Activated CD4-positive, alpha-beta T cell treated with anti-CD3 and anti-CD28 coated beads for 4 hours (primary cell): Measurements from ENCODE around the gene OR5K3.
A peak's percentile ranks its signal among the peaks of the same experiment; 100 is the strongest.
"Not testable (repeated sequence)": the region's sequence is repeated elsewhere in the genome, so short reads cannot be mapped to it uniquely, and the experiment has no call there.

Experiments used
- DNase-seq, 2 donors: peaks; one replicate each; pipeline ENCODE4 v3.0.0-alpha.2; 2020

OR5K3 gene, protein sequence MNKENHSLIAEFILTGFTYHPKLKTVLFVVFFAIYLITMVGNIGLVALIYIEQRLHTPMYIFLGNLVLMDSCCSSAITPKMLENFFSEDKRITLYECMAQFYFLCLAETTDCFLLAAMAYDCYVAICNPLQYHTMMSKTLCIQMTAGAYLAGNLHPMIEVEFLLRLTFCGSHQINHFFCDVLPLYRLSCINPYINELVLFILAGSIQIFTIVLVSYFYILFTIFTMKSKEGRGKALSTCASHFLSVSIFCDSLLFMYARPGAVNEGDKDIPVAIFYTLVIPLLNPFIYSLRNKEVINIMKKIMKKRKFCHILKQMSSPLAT

DNA sequence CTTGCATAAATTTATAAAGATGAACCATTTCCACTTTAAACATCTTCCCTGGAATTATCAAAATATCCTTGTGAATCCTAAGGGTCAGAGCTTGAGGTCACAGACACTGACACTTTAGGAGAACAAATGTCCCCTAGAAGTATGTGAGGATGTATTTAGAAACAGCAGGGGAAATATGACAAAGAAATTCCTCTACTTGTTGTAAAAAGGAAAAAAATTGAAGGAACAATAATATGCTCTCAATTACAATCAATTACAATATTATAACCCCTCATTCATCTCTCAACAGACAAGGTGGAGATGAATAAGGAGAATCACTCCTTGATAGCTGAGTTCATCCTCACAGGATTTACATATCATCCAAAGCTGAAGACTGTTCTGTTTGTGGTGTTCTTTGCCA lies at the start of gene OR5K3:
TSS of gene OR5K3 (plus strand) at position 301 of the 400 bp plus-strand sequence. CDS start at position 301, 0 bp downstream.
- no peak for DNase-seq

DNA sequence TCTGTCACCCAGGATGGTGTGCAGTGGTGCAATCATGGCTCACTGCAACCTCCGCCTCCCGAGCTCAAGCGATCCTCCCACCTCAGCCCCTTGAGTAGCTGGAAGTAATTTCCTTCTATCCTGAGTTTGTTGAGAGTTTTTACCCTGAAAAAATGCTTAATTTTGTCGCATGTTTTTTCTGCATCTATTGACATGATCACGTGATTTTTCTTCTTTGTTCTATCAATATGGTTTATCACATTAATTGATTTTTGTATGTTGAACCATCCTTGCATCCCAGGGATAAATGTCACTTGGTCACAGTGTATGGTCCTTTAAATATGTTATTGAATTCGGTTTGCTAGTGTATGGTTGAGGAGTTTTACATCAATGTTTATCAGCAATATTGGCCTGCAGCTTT lies 48.7 kb upstream of the OR5K3 start:
- DNase-seq, result no peak

GRCh38 chr3:98343647-98344507 lies 46.6 kb upstream of the OR5K3 start:
- peak; percentile 19 to 36 for DNase-seq

DNA sequence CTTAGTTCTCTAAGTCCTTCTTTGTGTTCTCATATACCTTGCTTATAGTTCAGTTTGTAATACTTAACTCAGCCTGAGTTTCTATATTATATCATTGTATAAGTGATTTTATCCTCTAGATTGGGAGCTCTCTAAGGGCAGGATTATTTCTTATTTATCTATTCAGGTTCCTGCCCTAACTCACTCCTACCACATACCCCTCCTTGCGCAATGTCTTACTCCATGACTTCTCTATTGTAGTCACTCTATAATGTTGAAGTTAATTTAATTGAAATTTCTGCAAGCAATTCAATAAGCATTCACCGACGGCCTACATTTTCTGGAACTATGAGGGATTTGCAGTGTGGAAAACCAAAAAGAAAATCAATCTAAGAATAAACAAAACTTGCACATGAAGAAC lies 40.4 kb upstream of the OR5K3 start:
- DNase-seq, result no peak

DNA sequence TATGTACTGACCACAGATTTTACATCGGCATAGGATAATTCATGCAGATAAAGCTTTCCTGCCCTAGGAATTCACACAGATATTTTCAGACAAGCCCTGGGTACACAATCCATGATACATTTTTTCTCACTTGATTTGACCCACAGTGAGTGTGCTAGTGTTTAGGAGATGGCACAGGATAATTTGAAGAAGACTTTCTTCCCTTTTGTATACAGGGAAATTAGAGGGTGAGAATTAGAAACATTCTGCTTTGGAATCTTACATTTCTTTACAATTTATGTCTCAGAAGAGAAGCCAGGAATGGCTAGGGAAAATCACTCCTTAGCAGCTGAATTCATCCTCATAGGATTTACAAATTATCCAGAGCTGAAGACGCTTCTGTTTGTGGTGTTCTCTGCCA lies 36.9 kb upstream of the OR5K3 start, which contains the start of gene OR5K4:
TSS of gene OR5K4 (plus strand) at position 301 of the 400 bp plus-strand sequence. CDS start at position 301, 0 bp downstream.
- DNase-seq, result no peak

GRCh38 chr3:98359250-98359649 lies 31.2 kb upstream of the OR5K3 start:
- no peak for DNase-seq

DNA sequence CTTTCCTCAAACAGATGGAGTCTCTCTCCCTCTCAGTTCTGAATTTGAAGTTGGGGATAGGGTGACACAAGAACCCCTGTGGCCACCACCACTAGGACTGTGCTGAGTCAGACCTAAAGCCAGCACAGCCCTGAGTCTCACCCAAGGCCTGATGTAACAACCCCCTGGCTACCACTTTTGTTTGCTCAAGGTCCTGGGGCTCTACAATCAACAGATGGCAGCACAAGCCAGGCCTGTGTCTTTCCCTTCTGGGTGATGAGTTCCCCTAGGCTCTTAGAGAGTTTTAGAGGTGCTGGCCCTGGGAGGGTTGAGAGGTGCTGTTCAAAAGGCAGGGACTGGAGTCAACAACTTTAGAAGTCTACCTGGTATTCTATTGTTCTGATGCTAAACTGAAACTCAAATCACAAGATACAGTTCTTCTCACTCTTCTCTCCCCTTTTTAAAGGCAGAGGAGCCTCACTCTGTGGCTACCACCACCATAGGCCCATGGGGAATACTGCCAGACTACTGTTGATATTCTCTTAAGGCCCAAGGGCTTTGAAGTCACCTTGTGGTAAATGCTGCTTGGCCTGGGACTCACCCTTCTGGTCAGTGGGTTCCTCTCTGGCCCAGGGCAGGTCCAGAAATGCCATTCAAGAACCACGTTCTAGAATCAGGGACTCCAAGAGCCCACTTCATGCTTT lies 30.3 kb upstream of the OR5K3 start:
- DNase-seq, result no peak

DNA sequence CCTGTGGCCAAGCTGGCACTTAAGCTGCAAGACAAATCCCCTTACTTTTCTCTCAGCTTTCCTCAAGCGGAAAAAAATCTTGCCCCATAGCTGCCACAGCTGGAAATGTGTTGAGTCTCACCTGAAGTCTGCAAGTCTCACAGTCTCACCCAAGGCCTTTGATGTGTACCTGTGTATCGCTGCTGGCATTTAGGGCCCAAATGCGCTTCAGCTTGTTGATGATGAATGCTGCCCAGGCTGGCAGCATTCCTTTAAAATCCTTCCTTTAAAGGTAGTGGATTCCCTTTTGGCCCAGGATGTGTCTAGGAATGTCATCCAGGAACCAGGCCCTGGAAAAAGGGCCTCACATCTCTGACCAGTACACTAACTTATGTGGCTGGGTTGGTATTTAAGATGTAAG lies 29.8 kb upstream of the OR5K3 start:
- DNase-seq, result no peak

- no peak for DNase-seq
Observed at GRCh38 chr3:98361289-98361688, 29.2 kb upstream of the OR5K3 start.

DNA sequence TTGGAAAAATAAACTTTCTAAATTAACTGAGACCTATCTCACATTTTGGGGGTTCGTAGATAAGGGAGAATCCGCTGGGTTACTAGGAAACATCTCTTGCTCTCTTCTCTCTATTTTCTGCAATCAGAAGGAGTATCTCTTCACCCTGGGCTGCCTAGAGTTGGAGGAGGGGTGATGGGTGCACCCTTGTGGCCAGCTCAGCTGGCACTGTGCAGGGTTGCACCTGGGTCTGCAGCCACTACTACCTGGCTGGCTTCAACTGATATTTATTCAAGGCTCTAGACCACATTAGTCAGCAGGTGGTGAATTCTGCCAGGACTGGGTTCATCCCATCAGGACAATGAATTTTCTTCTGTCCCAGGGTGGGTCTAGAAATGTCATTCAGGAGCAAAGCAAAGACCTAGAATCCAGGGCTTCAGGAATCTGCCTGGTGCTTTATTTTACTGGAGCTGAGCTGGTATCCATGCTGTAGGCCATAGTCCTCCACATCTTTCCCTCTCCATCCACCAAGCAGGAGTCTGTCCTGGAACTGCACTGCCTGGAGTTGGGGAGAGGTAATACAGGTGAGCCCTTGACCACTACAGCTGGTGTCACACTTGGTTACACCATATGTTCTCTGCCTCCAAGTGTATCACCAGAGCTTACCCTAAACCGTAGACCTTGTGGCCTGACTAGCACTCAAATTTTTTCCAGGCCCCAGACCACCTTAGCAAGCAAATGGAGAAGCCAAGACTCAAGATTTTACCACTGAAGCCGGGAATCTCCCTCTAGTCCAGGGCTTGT lies 22.8 kb upstream of the OR5K3 start:
- DNase-seq, result no peak

- DNase-seq, result no peak
Observed at GRCh38 chr3:98371186-98371585, 19.3 kb upstream of the OR5K3 start.

DNA sequence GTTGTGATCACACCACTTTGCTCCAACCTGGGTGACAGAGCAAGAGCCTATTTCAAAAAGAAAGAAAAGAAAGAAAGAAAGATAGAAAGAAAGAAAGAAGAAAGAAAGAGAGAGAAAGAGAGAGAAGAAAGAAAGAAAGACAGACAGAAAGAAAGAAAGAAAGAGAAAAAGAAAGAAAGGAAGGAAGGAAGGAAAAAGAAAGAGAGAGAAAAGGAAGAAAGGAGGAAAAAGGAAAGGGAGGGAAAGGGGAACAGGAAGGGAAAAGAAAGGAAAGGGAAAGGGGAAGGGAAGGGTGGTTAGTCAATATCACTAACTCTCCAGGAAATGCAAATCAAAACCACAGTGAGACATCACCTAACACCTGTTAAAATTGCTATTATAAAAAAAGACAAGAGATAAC lies 18.6 kb upstream of the OR5K3 start:
- no peak for DNase-seq

DNA sequence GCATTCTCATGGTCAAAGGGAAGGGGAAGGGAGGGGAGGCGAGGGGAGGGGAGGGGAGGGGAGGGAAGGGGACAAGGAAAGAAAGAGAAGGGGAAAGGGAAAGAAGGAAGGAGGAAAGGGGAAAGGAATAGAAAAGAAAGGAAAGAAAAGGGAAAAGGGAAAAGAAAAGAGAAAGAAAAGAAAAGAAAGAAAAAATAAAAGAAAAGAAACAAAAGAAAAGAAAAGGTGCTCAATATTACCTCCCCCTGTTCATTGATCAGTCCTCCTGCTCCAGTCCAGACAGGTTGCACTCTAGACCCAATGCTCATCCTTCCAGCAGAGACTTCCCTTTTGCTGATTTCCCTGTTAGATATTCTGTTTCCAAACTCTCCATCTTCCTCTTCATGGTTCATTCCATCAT lies 18.0 kb upstream of the OR5K3 start:
- DNase-seq, result no peak

GRCh38 chr3:98376631-98377030 lies 13.8 kb upstream of the OR5K3 start:
- DNase-seq, result no peak

DNA sequence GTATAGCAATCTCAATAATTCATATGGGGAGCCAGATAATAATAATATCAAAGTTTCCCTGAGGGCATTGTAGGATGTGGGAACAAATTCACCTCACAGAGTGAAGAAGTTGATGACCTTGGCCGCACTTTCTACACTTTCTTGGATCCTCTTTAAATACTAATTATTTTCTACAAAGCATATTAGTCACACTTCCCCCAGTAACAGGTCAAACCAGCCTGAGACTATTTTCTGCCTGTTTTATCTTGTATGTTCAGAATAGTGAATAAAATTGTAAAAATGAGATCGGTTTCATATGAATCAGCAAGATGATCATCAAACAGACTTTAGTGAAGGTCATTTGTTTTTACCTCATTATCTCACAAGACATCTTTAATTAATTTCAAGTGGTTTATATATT lies 2.3 kb upstream of the OR5K3 start:
- DNase-seq, result no peak

GRCh38 chr3:98395101-98395500 lies 4.6 kb downstream of the OR5K3 start:
- DNase-seq, result no peak

DNA sequence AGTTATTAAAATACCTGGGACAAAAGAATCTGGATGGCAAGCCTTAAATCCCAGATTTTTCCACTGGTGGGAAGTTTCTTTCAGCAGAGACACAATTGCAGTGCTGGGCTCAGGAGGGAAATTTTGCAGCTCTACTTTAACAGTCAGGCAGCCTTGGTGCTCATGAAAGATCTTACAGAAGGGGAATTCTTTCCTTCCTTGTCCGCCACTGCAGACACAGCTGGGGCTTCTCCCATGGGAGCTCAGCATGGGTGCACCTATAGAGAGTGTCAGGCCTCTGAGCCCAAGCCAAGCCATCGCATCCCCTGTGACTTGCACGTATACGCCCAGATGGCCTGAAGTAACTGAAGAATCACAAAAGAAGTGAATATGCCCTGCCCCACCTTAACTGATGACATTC lies 6.0 kb downstream of the OR5K3 start:
- not testable (repeated sequence) for DNase-seq

GRCh38 chr3:98398513-98398912 lies 8.0 kb downstream of the OR5K3 start:
- DNase-seq, result no peak

GRCh38 chr3:98402507-98402906 lies 12.0 kb downstream of the OR5K3 start:
- DNase-seq, result no peak

DNA sequence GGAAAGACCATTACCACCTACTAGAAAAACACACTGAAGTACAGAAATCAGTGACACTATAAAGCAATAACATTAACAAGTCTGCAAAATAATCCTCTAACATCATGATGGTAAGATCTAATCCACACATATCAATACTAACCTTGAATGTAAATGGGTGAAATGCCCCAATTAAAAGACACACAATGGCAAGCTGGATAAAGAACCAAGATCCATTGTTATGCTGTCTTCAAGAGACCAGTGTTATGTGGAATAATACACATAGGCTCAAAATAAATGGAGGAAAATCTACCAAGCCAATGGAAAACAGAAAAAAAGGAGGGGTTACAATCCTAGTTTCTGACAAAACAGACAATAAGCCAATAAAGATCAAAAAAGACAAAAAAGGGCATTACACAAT lies 13.5 kb downstream of the OR5K3 start:
- no peak for DNase-seq

DNA sequence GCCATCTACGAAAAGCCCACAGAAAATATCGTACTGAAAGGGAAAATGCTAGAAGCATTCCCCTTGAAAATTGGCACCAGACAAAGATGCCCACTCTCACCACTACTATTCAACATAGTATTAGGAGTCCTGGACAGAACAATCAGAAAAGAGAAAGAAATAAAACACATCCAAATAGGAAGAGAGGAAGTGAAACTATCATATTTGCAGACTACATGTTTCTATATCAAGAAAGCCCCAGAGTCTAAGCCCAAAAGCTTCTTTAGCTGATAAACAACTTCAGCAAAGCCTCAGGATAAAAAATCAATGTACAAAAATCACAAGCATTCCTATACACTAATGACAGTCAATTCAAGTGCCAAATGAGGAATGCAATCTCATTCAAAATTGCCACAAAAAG lies 15.6 kb downstream of the OR5K3 start:
- DNase-seq, result no peak

GRCh38 chr3:98432575-98432974 lies 42.1 kb downstream of the OR5K3 start:
- no peak for DNase-seq

GRCh38 chr3:98433764-98434163 lies 43.3 kb downstream of the OR5K3 start:
- DNase-seq, result no peak
